Muscle of leg (tissue), 11 donors: Measurements from ENCODE around the gene KCNN2. TPM values are rescaled to one million over a fixed set of nuclear protein-coding genes. Genes with fewer than 3 reads are reported as not detected.
A peak's percentile ranks its signal among the peaks of the same experiment; 100 is the strongest.

ENCODE experiments used
- DNase-seq: peaks from one replicate; pipeline ENCODE4 v3.0.0; 2013
- H3K27ac ChIP-seq: one replicate; pipeline ENCODE4 v1.5.1; 2013; ENCODE audit warnings: mild to moderate bottlenecking, low read length, control low read depth
- H3K27me3 ChIP-seq: one replicate; pipeline ENCODE4 v1.6.1; 2013; ENCODE audit warnings: low read length; ENCODE audit not compliant: control insufficient read depth, insufficient read depth
- H3K36me3 ChIP-seq: one replicate; pipeline ENCODE4 v1.6.1; 2013; ENCODE audit warnings: low read length; ENCODE audit not compliant: control insufficient read depth, insufficient read depth
- H3K4me1 ChIP-seq: one replicate; pipeline ENCODE4 v1.6.1; 2013; ENCODE audit warnings: low read length; ENCODE audit not compliant: control insufficient read depth, insufficient read depth
- H3K4me3 ChIP-seq: one replicate; pipeline ENCODE4 v1.5.1; 2013; ENCODE audit warnings: low read length, control low read depth
- H3K9me3 ChIP-seq: replicated peaks from 2 replicates; pipeline ENCODE4 v1.6.1; 2013; ENCODE audit warnings: low read depth, low read length; ENCODE audit not compliant: control insufficient read depth
- WGBS: methylation state at CpG from one replicate; pipeline ENCODE4 v1.1.5; 2013; ENCODE audit warnings: missing lambda C conversion rate; ENCODE audit not compliant: insufficient coverage; 5-methylcytosine and 5-hydroxymethylcytosine counted together
- polyA plus RNA-seq, 8 donors: library from polyadenylated mRNA; unstranded; fragments of 120-200 nt; gene quantifications; one replicate each; pipeline versions ENCODE4 v1.2.1 to v1.2.3, GENCODE V29; 2013; ENCODE audit warnings: inconsistent platforms in 1 of 8, low replicate concordance in 1 of 8; ENCODE audit not compliant: insufficient read length in 8 of 8, insufficient read depth in 1 of 8
- total RNA-seq: library from RNA; stranded (reverse); fragments of 120-200 nt; gene quantifications from one replicate; pipeline ENCODE4 v1.2.4, GENCODE V29; 2013

KCNN2 gene
- total and polyA plus RNA-seq, 9 donors: 4.7 to 11.9 (median 10.7) TPM

- no peaks in the 10 kb centered on the region for H3K36me3 ChIP-seq
- no peaks in the 10 kb centered on the region for H3K27me3 ChIP-seq
- no CpG with 5 or more reads among the region's 3 CpGs for WGBS
Measured at GRCh38 chr5:114327987-114328386, 33.9 kb upstream of the KCNN2 start.

GRCh38 chr5:114330916-114331531 lies 30.8 kb upstream of the KCNN2 start:
- Histone ChIP-seq H3K36me3 (no peaks in the 10 kb centered on the region), H3K4me3 (no peak overlapping the region), H3K9me3 (no peaks in the 10 kb centered on the region), H3K4me1 (no peaks in the 10 kb centered on the region), H3K27ac (no peak overlapping the region), H3K27me3 (no peaks in the 10 kb centered on the region)
- 100% methylated on average over 2 of the region's 7 CpGs for WGBS
- no peak for DNase-seq

More at GRCh38 chr5:114327987-114328386, 33.9 kb upstream of the KCNN2 start:
- Histone ChIP-seq H3K4me1 (no peaks in the 10 kb centered on the region), H3K27ac (no peak overlapping the region), H3K9me3 (no peaks in the 10 kb centered on the region), H3K4me3 (no peak overlapping the region)
- no peak for DNase-seq

- no peaks in the 10 kb centered on the region for H3K27me3 ChIP-seq
- DNase-seq: no peak
- no peaks in the 10 kb centered on the region for H3K9me3 ChIP-seq
- no peak overlapping the region for H3K27ac ChIP-seq
- no peaks in the 10 kb centered on the region for H3K4me1 ChIP-seq
- no peaks in the 10 kb centered on the region for H3K36me3 ChIP-seq
- no peak overlapping the region for H3K4me3 ChIP-seq
Measured at GRCh38 chr5:114332493-114332892, 29.4 kb upstream of the KCNN2 start.

GRCh38 chr5:114332925-114333324 lies 28.9 kb upstream of the KCNN2 start:
- Histone ChIP-seq H3K4me3 (no peak overlapping the region), H3K27ac (no peak overlapping the region), H3K9me3 (no peaks in the 10 kb centered on the region), H3K4me1 (no peaks in the 10 kb centered on the region), H3K27me3 (no peaks in the 10 kb centered on the region), H3K36me3 (no peaks in the 10 kb centered on the region)
- 83% methylated on average over 1 of the region's 5 CpGs for WGBS
- DNase-seq: no peak

- H3K4me1 ChIP-seq: no peaks in the 10 kb centered on the region
- WGBS: no CpG with 5 or more reads among the region's 1 CpG
- no peaks in the 10 kb centered on the region for H3K36me3 ChIP-seq
- H3K4me3 ChIP-seq: no peak overlapping the region
- H3K9me3 ChIP-seq: no peaks in the 10 kb centered on the region
- H3K27ac ChIP-seq: no peak overlapping the region
- H3K27me3 ChIP-seq: no peaks in the 10 kb centered on the region
- DNase-seq: no peak
Measured at GRCh38 chr5:114335391-114335790, 26.5 kb upstream of the KCNN2 start.

GRCh38 chr5:114339108-114339507 lies 22.8 kb upstream of the KCNN2 start:
- no peak for DNase-seq
- H3K9me3 ChIP-seq: no peaks in the 10 kb centered on the region
- H3K4me1 ChIP-seq: no peaks in the 10 kb centered on the region
- H3K27ac ChIP-seq: no peak overlapping the region
- WGBS: 82% methylated on average over 2 of the region's 3 CpGs
- no peak overlapping the region for H3K4me3 ChIP-seq
- H3K27me3 ChIP-seq: no peaks in the 10 kb centered on the region
- no peaks in the 10 kb centered on the region for H3K36me3 ChIP-seq

GRCh38 chr5:114346181-114346580 lies 15.7 kb upstream of the KCNN2 start:
- H3K4me3 ChIP-seq: no peak overlapping the region
- H3K27me3 ChIP-seq: no peaks in the 10 kb centered on the region
- H3K36me3 ChIP-seq: no peaks in the 10 kb centered on the region
- H3K27ac ChIP-seq: no peak overlapping the region
- WGBS: 61% methylated on average over 3 of the region's 4 CpGs
- DNase-seq: peak; percentile 82
- no peaks in the 10 kb centered on the region for H3K9me3 ChIP-seq
- no peaks in the 10 kb centered on the region for H3K4me1 ChIP-seq

GRCh38 chr5:114355086-114355830 lies 6.6 kb upstream of the KCNN2 start:
- H3K36me3 ChIP-seq: no peaks in the 10 kb centered on the region
- no peak overlapping the region for H3K4me3 ChIP-seq
- H3K27me3 ChIP-seq: peaks cover 6% of the 10 kb centered on the region
- DNase-seq: no peak
- no peaks in the 10 kb centered on the region for H3K9me3 ChIP-seq
- WGBS: 57% methylated on average over 1 of the region's 5 CpGs
- H3K27ac ChIP-seq: no peak overlapping the region
- H3K4me1 ChIP-seq: no peaks in the 10 kb centered on the region

- WGBS: 91% methylated on average over 1 of the region's 2 CpGs
- H3K36me3 ChIP-seq: no peaks in the 10 kb centered on the region
- DNase-seq: peak; percentile 6
- peaks cover 35% of the 10 kb centered on the region for H3K27me3 ChIP-seq
- no peak overlapping the region for H3K27ac ChIP-seq
- no peak overlapping the region for H3K4me3 ChIP-seq
- no peaks in the 10 kb centered on the region for H3K9me3 ChIP-seq
- H3K4me1 ChIP-seq: peaks cover 23% of the 10 kb centered on the region
Measured at GRCh38 chr5:114358329-114358728, 3.5 kb upstream of the KCNN2 start.

GRCh38 chr5:114360357-114360756 lies 1.5 kb upstream of the KCNN2 start:
- H3K4me3 ChIP-seq: no peak overlapping the region
- peaks cover 45% of the 10 kb centered on the region for H3K27me3 ChIP-seq
- no CpG with 5 or more reads among the region's 5 CpGs for WGBS
- no peaks in the 10 kb centered on the region for H3K9me3 ChIP-seq
- no peaks in the 10 kb centered on the region for H3K36me3 ChIP-seq
- H3K4me1 ChIP-seq: peaks cover 24% of the 10 kb centered on the region
- no peak overlapping the region for H3K27ac ChIP-seq
- DNase-seq: no peak
